SK-N-SH treated with all-trans-retinoic acid at 6 μM for 48 hours (cell line): ENCODE results near the gene ZC3H10.

ENCODE experiments used
- ATAC-seq: fragments of 200-7000 bp; cut with Tn5 transposase; 3 replicates; pipeline ENCODE4 v1.9.1; 2020; ENCODE audit warnings: mild to moderate bottlenecking, moderate library complexity
- ARNTL ChIP-seq: fragments of 450-650 bp; formaldehyde crosslinking; IDR thresholded peaks from 2 replicates; pipeline ENCODE4 v1.5.0; 2020; ENCODE audit warnings: low read depth, mild to moderate bottlenecking, moderate library complexity, borderline replicate concordance
- BACH2 ChIP-seq: fragments of 250-450 bp; sonication (Bioruptor Pico); IDR thresholded peaks from 2 replicates; pipeline ENCODE4 v1.9.0; 2021; ENCODE audit warnings: mild to moderate bottlenecking, borderline replicate concordance
- CREB5 ChIP-seq: fragments of 250-450 bp; sonication (Bioruptor Pico); IDR thresholded peaks from 2 replicates; pipeline ENCODE4 v1.5.1; 2020; ENCODE audit warnings: low read depth, mild to moderate bottlenecking, moderate library complexity
- CSDC2 ChIP-seq: fragments of 250-450 bp; sonication (Bioruptor Pico); IDR thresholded peaks from 2 replicates; pipeline ENCODE4 v1.5.0; 2020; ENCODE audit warnings: mild to moderate bottlenecking, moderate library complexity
- ESRRG ChIP-seq: fragments of 250-450 bp; sonication (Bioruptor Pico); IDR thresholded peaks from 2 replicates; pipeline ENCODE4 v1.6.1; 2021; ENCODE audit warnings: mild to moderate bottlenecking
- GLIS3 ChIP-seq: fragments of 250-450 bp; sonication (Bioruptor Pico); IDR thresholded peaks from 2 replicates; pipeline ENCODE4 v1.5.0; 2020; ENCODE audit warnings: mild to moderate bottlenecking, moderate library complexity
- ISL1 ChIP-seq: fragments of 250-450 bp; sonication (Bioruptor Pico); IDR thresholded peaks from 2 replicates; pipeline ENCODE4 v2.1.2; 2022; ENCODE audit warnings: mild to moderate bottlenecking, moderate library complexity
- OSR1 ChIP-seq: fragments of 250-450 bp; sonication (Bioruptor Pico); IDR thresholded peaks from 2 replicates; pipeline ENCODE4 v1.8.0; 2022; ENCODE audit warnings: moderate library complexity, mild to moderate bottlenecking, inconsistent platforms
- PPARA ChIP-seq: fragments of 250-450 bp; sonication (Bioruptor Pico); IDR thresholded peaks from 2 replicates; pipeline ENCODE4 v1.5.0; 2020; ENCODE audit warnings: mild to moderate bottlenecking, borderline replicate concordance
- RARB ChIP-seq: fragments of 250-450 bp; sonication (Bioruptor Pico); IDR thresholded peaks from 2 replicates; pipeline ENCODE4 v1.8.0; 2021; ENCODE audit warnings: mild to moderate bottlenecking, moderate library complexity
- SNAI2 ChIP-seq: fragments of 250-450 bp; sonication (Bioruptor Pico); IDR thresholded peaks from 2 replicates; pipeline ENCODE4 v1.5.0; 2020; ENCODE audit warnings: mild to moderate bottlenecking, moderate library complexity
- TCF4 ChIP-seq: fragments of 250-450 bp; sonication (Bioruptor Pico); IDR thresholded peaks from 2 replicates; pipeline ENCODE4 v1.8.0; 2021; ENCODE audit warnings: mild to moderate bottlenecking, moderate library complexity, borderline replicate concordance
- TOX ChIP-seq: fragments of 250-450 bp; sonication (Bioruptor Pico); IDR thresholded peaks from 2 replicates; pipeline ENCODE4 v1.8.0; 2021; ENCODE audit warnings: mild to moderate bottlenecking, moderate library complexity, borderline replicate concordance
- ZC3H10 ChIP-seq: fragments of 250-450 bp; sonication (Bioruptor Pico); IDR thresholded peaks from 2 replicates; pipeline ENCODE4 v1.5.1; 2021; ENCODE audit warnings: mild to moderate bottlenecking, moderate library complexity
- ZFP3 ChIP-seq: fragments of 250-450 bp; sonication (Bioruptor Pico); IDR thresholded peaks from 2 replicates; pipeline ENCODE4 v1.5.0; 2020; ENCODE audit warnings: mild to moderate bottlenecking, moderate library complexity
- ZFP30 ChIP-seq: fragments of 450-650 bp; formaldehyde crosslinking; IDR thresholded peaks from 2 replicates; pipeline ENCODE4 v1.5.0; 2022; ENCODE audit warnings: mild to moderate bottlenecking, moderate library complexity
- ZNF70 ChIP-seq: fragments of 450-650 bp; formaldehyde crosslinking; IDR thresholded peaks from 2 replicates; pipeline ENCODE4 v1.5.0; 2020; ENCODE audit warnings: mild to moderate bottlenecking, moderate library complexity
- ZNF8 ChIP-seq: fragments of 450-650 bp; formaldehyde crosslinking; IDR thresholded peaks from 2 replicates; pipeline ENCODE4 v1.5.0; 2020; ENCODE audit warnings: mild to moderate bottlenecking, moderate library complexity
- TF ChIP-seq, protein P1 (sequence below): fragments of 250-450 bp; sonication (Bioruptor Pico); IDR thresholded peaks from 2 replicates; pipeline ENCODE4 v1.5.0; 2020; ENCODE audit warnings: mild to moderate bottlenecking, moderate library complexity
- TF ChIP-seq, protein P2 (sequence below): fragments of 250-450 bp; sonication (Bioruptor Pico); IDR thresholded peaks from 2 replicates; pipeline ENCODE4 v1.8.0; 2021; ENCODE audit warnings: low read depth, mild to moderate bottlenecking, moderate library complexity, borderline replicate concordance
- TF ChIP-seq, protein P3 (sequence below): fragments of 250-450 bp; sonication (Bioruptor Pico); IDR thresholded peaks from 2 replicates; pipeline ENCODE4 v1.5.1; 2021; ENCODE audit warnings: mild to moderate bottlenecking, moderate library complexity

ZC3H10 gene

DNA sequence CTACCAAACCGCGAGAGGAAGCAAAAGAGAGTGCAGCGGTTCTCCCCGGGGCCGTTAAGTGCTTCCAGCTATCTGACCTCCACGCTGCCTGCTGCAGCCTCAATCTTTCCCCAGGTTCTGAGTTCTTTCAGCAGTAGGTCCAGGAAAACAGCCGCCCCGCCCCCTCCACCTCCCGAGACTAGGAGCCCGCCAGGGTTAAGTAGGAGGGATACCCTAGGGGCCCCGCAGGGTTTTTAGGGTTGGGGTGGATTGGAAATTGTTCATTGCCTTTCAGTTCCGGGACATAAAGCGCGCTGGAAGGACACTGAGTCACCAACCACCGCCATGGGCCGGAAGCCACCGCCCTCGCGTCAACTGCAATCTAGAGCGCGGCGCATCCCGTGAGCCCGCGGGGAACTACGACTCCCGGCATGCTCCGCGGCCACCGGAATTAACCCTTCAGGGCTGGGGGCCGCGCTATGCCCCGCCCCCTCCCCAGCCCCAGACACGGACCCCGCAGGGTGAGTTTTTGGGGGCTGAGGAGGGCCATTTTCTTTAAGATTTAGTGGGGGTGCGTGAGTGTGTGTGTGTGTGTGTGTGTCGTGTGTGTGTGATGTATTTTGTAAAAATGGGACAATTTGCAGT, 34.2 kb downstream of the ZC3H10 start, which contains the start of gene MYL6B:
MYL6B (plus strand) TSS at position 456 of the 624 bp plus-strand sequence. CDS start 1,332 bp downstream, outside the sequence.
- no peak for TF ChIP-seq RARB (CRISPR knock-in tag)
- no peak for TF ChIP-seq OSR1
- TF ChIP-seq CSDC2 = no peak
- TF ChIP-seq ISL1 (CRISPR knock-in tag) = no peak
- no peak for TF ChIP-seq TCF4
- TF ChIP-seq GLIS3 (CRISPR knock-in tag) = no peak
- no peak for TF ChIP-seq ZNF70
- TF ChIP-seq CREB5 = no peak
- no peak for TF ChIP-seq ARNTL (CRISPR knock-in tag)
- TF ChIP-seq ZFP3 (CRISPR knock-in tag) = no peak
- no peak for TF ChIP-seq ZC3H10 (CRISPR knock-in tag)
- no peak for TF ChIP-seq ESRRG (CRISPR knock-in tag)
- ATAC-seq = peak; percentile 92

GRCh38 chr12:56152756-56153677, 35.0 kb downstream of the ZC3H10 start:
- peak; percentile 4; the same call in 2 of the 3 replicates for ATAC-seq

DNA sequence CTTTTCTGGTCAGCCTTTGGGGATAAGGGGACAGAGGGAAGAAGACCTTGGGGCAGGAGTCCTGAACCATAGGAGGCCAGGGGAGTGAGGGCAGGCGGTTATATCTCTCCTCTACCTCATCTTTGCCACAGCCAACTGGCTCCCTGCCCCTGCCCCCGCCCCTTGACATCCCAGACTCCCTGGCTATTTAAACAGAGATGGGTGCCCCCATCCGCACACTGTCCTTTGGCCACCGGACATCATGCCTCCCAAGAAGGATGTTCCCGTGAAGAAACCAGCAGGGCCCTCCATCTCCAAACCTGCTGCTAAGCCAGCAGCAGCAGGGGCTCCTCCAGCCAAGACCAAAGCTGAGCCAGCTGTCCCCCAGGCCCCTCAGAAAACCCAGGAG, 35.6 kb downstream of the ZC3H10 start:
- TF ChIP-seq, protein P1, sequence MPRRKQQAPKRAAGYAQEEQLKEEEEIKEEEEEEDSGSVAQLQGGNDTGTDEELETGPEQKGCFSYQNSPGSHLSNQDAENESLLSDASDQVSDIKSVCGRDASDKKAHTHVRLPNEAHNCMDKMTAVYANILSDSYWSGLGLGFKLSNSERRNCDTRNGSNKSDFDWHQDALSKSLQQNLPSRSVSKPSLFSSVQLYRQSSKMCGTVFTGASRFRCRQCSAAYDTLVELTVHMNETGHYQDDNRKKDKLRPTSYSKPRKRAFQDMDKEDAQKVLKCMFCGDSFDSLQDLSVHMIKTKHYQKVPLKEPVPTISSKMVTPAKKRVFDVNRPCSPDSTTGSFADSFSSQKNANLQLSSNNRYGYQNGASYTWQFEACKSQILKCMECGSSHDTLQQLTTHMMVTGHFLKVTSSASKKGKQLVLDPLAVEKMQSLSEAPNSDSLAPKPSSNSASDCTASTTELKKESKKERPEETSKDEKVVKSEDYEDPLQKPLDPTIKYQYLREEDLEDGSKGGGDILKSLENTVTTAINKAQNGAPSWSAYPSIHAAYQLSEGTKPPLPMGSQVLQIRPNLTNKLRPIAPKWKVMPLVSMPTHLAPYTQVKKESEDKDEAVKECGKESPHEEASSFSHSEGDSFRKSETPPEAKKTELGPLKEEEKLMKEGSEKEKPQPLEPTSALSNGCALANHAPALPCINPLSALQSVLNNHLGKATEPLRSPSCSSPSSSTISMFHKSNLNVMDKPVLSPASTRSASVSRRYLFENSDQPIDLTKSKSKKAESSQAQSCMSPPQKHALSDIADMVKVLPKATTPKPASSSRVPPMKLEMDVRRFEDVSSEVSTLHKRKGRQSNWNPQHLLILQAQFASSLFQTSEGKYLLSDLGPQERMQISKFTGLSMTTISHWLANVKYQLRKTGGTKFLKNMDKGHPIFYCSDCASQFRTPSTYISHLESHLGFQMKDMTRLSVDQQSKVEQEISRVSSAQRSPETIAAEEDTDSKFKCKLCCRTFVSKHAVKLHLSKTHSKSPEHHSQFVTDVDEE = no peak
- TF ChIP-seq ZNF70 = no peak
- no peak for TF ChIP-seq ZFP3 (CRISPR knock-in tag)
- TF ChIP-seq ZNF8 (CRISPR knock-in tag) = no peak
- TF ChIP-seq RARB (CRISPR knock-in tag) = no peak
- TF ChIP-seq BACH2 = no peak
- no peak for ATAC-seq

More at GRCh38 chr12:56152756-56153677, 35.0 kb downstream of the ZC3H10 start:
- TF ChIP-seq PPARA (CRISPR knock-in tag) (no peak), TOX (no peak), ZFP30 (CRISPR knock-in tag) (no peak), ZC3H10 (CRISPR knock-in tag) (no peak), SNAI2 (no peak), OSR1 (no peak), CSDC2 (no peak), ESRRG (CRISPR knock-in tag) (no peak), CREB5 (no peak), ARNTL (CRISPR knock-in tag) (no peak), RARB (CRISPR knock-in tag) (no peak), ZNF70 (no peak), BACH2 (no peak), ZFP3 (CRISPR knock-in tag) (no peak)
- TF ChIP-seq, protein P2, sequence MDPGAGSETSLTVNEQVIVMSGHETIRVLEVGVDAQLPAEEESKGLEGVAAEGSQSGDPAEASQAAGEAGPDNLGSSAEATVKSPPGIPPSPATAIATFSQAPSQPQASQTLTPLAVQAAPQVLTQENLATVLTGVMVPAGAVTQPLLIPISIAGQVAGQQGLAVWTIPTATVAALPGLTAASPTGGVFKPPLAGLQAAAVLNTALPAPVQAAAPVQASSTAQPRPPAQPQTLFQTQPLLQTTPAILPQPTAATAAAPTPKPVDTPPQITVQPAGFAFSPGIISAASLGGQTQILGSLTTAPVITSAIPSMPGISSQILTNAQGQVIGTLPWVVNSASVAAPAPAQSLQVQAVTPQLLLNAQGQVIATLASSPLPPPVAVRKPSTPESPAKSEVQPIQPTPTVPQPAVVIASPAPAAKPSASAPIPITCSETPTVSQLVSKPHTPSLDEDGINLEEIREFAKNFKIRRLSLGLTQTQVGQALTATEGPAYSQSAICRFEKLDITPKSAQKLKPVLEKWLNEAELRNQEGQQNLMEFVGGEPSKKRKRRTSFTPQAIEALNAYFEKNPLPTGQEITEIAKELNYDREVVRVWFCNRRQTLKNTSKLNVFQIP (CRISPR knock-in tag) = no peak
- TF ChIP-seq, protein P3, sequence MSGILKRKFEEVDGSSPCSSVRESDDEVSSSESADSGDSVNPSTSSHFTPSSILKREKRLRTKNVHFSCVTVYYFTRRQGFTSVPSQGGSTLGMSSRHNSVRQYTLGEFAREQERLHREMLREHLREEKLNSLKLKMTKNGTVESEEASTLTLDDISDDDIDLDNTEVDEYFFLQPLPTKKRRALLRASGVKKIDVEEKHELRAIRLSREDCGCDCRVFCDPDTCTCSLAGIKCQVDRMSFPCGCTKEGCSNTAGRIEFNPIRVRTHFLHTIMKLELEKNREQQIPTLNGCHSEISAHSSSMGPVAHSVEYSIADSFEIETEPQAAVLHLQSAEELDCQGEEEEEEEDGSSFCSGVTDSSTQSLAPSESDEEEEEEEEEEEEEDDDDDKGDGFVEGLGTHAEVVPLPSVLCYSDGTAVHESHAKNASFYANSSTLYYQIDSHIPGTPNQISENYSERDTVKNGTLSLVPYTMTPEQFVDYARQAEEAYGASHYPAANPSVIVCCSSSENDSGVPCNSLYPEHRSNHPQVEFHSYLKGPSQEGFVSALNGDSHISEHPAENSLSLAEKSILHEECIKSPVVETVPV (CRISPR knock-in tag) = no peak
